ENCODE data around the gene RAB11FIP5. TPM values are rescaled to one million over a fixed set of nuclear protein-coding genes. Genes with fewer than 3 reads are reported as not detected.

The RAB11FIP5 gene
- total RNA-seq, 4 donors from 2014 or later = 27.1 to 35.3 (median 33.7) TPM

DNA sequence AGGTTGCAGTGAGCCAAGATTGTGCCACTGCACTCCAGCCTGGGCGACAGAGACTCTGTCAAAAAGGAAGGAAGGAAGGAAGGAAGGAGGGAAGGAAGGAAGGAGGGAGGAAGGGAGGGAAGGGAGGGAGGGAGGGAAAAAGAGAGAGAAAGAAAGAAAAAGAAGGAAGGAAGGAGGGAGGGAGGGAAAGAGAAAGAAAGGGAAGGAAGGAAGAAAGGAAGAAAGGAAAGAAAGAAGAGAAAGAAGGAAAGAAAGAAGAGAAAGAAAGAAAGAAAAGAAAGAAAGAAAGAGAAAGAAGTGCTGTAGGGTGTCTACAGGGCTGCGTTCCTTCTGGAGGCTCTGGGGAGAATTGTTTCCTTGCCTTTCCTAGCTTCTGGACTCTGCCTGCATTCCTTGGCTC is 22.5 kb upstream of the RAB11FIP5 start:
- no peak overlapping the region for H3K4me3 ChIP-seq
- in situ Hi-C loops (cut with MboI; ENCODE audit: low sequenced_read_pairs in 4 of 4) (no loop called here), intact Hi-C loops (cut with DNase I; ENCODE audit: low total_unique reads) (no loop called here)
- no peaks in the 10 kb centered on the region for H3K9me3 ChIP-seq
- no peak overlapping the region for H3K27ac ChIP-seq
- DNase-seq (no peak), ATAC-seq (no peak)
- H3K27me3 ChIP-seq = no peaks in the 10 kb centered on the region
- no peaks in the 10 kb centered on the region for H3K4me1 ChIP-seq
- H3K36me3 ChIP-seq = no peaks in the 10 kb centered on the region
- TF ChIP-seq, protein P1, sequence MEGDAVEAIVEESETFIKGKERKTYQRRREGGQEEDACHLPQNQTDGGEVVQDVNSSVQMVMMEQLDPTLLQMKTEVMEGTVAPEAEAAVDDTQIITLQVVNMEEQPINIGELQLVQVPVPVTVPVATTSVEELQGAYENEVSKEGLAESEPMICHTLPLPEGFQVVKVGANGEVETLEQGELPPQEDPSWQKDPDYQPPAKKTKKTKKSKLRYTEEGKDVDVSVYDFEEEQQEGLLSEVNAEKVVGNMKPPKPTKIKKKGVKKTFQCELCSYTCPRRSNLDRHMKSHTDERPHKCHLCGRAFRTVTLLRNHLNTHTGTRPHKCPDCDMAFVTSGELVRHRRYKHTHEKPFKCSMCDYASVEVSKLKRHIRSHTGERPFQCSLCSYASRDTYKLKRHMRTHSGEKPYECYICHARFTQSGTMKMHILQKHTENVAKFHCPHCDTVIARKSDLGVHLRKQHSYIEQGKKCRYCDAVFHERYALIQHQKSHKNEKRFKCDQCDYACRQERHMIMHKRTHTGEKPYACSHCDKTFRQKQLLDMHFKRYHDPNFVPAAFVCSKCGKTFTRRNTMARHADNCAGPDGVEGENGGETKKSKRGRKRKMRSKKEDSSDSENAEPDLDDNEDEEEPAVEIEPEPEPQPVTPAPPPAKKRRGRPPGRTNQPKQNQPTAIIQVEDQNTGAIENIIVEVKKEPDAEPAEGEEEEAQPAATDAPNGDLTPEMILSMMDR (IDR thresholded peaks at IDR 0.05 in 4 of 5, conservative IDR thresholded peaks at IDR 0.05 in 1 of 5) = no peak
- no peak for TF ChIP-seq POLR2A (IDR thresholded peaks at IDR 0.05)

DNA sequence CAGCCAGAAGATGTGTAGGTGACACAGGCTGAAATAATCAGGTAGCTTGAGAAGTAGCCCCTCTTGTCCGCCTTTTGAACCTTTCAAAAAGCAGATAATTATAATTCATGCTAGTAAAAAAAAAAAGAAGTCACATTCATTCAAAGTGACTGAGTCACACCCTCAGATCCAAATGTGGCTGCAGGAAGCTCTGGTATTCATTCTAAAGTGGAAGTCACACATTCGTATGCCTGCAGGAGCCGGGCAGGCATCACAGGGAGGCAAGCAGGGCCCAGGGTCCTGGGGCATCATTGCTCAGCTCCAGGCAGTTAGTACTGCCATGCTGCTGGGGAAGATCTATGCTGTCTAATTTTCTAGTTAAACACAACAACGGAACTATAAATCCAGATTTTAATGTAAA is 21.7 kb upstream of the RAB11FIP5 start:
- no peak for DNase-seq
- Histone ChIP-seq H3K27ac (no peak overlapping the region), H3K36me3 (no peaks in the 10 kb centered on the region), H3K4me1 (no peaks in the 10 kb centered on the region), H3K27me3 (no peaks in the 10 kb centered on the region), H3K4me3 (no peak overlapping the region), H3K9me3 (no peaks in the 10 kb centered on the region)
- TF ChIP-seq POLR2A (IDR thresholded peaks at IDR 0.05) = no peak
- TF ChIP-seq, protein P1 (IDR thresholded peaks at IDR 0.05 in 4 of 5, conservative IDR thresholded peaks at IDR 0.05 in 1 of 5) = no peak
- ATAC-seq = no peak
- in situ Hi-C loops (cut with MboI; ENCODE audit: low sequenced_read_pairs in 4 of 4) (no loop called here), intact Hi-C loops (cut with DNase I; ENCODE audit: low total_unique reads) (no loop called here)

DNA sequence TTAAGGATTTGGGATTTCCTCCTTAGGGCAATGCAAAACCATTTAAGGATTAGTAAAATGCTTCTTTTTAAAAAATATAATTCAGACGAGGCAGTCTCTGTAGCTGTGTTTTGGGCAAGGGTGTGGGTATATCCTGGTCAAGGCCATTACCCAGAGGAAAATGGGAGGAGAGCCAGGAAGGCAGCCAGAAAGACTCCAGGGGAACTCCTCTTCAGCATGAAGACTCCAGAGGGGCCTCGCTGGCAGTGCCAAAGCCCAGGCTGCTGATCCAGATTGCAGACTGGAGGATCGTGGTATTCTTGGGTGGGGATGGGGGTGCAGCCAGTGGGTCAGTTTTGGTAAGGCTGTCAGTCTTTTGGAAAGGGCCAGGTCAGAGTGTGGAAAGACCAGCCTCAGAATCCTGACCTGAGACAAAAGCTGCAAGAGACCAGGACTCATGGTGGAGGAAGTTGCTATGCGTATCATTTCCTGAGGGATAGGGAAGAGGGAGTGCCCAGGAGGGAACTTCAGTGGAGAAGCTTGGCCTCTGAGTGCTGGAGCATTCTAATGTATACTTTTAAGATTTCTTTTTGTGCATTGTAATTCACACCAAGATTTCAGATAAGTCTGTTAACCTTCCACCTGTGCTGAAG is 20.9 kb upstream of the RAB11FIP5 start:
- H3K4me1 ChIP-seq = no peaks in the 10 kb centered on the region
- no peak for TF ChIP-seq POLR2A (IDR thresholded peaks at IDR 0.05)
- TF ChIP-seq, protein P1 (IDR thresholded peaks at IDR 0.05 in 4 of 5, conservative IDR thresholded peaks at IDR 0.05 in 1 of 5) = no peak
- intact Hi-C loops (cut with DNase I; ENCODE audit: low total_unique reads) = no loop called here
- no peak for DNase-seq
- H3K4me3 ChIP-seq = no peak overlapping the region
- no peak for ATAC-seq
- H3K36me3 ChIP-seq = no peaks in the 10 kb centered on the region
- H3K9me3 ChIP-seq = no peaks in the 10 kb centered on the region
- in situ Hi-C loops (cut with MboI; ENCODE audit: low sequenced_read_pairs in 4 of 4) = no loop called here
- no peaks in the 10 kb centered on the region for H3K27me3 ChIP-seq
- H3K27ac ChIP-seq = no peak overlapping the region

DNA sequence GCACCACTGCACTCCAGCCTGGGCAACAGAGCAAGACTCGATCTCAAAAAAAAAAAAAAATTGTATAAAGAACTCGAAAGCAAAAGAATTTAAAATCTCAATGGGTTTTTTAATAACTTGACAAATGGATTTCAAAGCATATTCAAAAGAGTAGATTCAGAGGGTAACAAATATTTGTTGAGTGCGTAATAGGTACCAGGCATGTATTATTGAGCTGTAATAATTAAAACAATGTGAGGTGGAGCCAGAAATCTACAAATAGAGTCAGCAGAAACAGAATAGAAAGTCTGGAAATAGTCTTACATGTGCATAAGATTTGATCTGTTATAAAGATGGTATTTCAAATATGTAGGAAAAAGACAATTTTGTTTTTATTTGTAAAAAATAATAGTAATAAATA is 19.1 kb upstream of the RAB11FIP5 start:
- Histone ChIP-seq H3K36me3 (no peaks in the 10 kb centered on the region), H3K9me3 (no peaks in the 10 kb centered on the region), H3K4me1 (no peaks in the 10 kb centered on the region), H3K4me3 (no peak overlapping the region), H3K27me3 (no peaks in the 10 kb centered on the region), H3K27ac (no peak overlapping the region)
- ATAC-seq (no peak), DNase-seq (no peak)
- intact Hi-C loops (cut with DNase I; ENCODE audit: low total_unique reads) (no loop called here), in situ Hi-C loops (cut with MboI; ENCODE audit: low sequenced_read_pairs in 4 of 4) (no loop called here)
- TF ChIP-seq, protein P1 (IDR thresholded peaks at IDR 0.05 in 4 of 5, conservative IDR thresholded peaks at IDR 0.05 in 1 of 5) = no peak
- no peak for TF ChIP-seq POLR2A (IDR thresholded peaks at IDR 0.05)

DNA sequence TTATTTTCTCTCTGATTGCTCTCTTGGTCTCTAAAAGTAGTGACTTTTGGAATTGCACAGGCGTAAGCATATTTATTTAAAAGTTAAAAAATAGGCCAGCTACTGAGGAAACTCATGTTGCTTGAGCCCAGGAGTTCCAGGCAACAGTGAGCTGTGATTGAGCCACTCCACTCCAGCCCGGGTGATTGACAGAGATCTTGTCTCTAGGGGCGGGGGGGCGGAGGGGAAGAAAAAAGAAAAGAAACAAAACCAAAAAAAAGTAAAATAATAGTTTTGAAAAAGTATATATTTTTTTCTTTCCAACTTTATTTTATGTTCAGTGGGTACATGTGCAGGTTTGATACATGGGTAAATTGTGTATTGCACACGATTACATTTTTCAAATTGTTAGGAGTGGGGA is 18.0 kb upstream of the RAB11FIP5 start:
- Histone ChIP-seq H3K4me1 (no peaks in the 10 kb centered on the region), H3K4me3 (no peak overlapping the region), H3K36me3 (no peaks in the 10 kb centered on the region), H3K27ac (no peak overlapping the region), H3K9me3 (no peaks in the 10 kb centered on the region), H3K27me3 (no peaks in the 10 kb centered on the region)
- DNase-seq = no peak
- TF ChIP-seq, protein P1 (IDR thresholded peaks at IDR 0.05 in 4 of 5, conservative IDR thresholded peaks at IDR 0.05 in 1 of 5) = no peak
- TF ChIP-seq POLR2A (IDR thresholded peaks at IDR 0.05) = no peak
- intact Hi-C loops (cut with DNase I; ENCODE audit: low total_unique reads) = no loop called here
- in situ Hi-C loops (cut with MboI; ENCODE audit: low sequenced_read_pairs in 4 of 4) = no loop called here
- ATAC-seq = no peak
